ENCODE data around the gene ZNF41.

DNA sequence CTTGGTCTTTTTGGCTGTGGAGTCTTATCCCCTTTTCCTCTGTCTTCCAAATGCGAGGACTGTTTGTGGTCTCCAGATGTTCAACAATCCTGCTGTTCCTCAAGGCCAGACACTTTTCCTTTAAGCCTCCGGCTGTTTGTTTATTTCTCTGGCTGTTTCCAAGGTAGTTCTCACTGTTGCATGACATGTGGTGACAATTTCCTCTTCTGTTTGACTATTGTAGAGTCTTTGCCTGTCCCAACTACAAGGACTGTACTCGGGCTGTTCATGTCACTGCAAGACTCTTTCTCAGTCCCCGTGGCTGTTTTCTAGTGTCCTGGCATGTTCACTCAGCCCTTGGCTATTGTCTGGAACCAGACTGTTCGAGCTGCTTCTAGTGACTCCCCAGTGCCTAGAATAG lies 62.1 kb downstream of the ZNF41 start:
- TF ChIP-seq, protein P1, sequence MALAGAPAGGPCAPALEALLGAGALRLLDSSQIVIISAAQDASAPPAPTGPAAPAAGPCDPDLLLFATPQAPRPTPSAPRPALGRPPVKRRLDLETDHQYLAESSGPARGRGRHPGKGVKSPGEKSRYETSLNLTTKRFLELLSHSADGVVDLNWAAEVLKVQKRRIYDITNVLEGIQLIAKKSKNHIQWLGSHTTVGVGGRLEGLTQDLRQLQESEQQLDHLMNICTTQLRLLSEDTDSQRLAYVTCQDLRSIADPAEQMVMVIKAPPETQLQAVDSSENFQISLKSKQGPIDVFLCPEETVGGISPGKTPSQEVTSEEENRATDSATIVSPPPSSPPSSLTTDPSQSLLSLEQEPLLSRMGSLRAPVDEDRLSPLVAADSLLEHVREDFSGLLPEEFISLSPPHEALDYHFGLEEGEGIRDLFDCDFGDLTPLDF (CRISPR knock-in tag; IDR thresholded peaks at IDR 0.05) = no peak
- no peak for TF ChIP-seq KAT2B (IDR thresholded peaks at IDR 0.05; ENCODE audit: borderline replicate concordance, low read depth, low read length)
- TF ChIP-seq ZNF570 (CRISPR knock-in tag; IDR thresholded peaks at IDR 0.05; ENCODE audit: borderline replicate concordance) = no peak
- TF ChIP-seq FOXJ3 (CRISPR knock-in tag; IDR thresholded peaks at IDR 0.05; ENCODE audit: borderline replicate concordance) = no peak
- no peak for TF ChIP-seq RBFOX2 (IDR thresholded peaks at IDR 0.05; ENCODE audit: low read depth, low read length)
- TF ChIP-seq HNF4G (IDR thresholded peaks at IDR 0.05; ENCODE audit: borderline replicate concordance, low read depth, low read length) = no peak
- TF ChIP-seq HNF4G (CRISPR knock-in tag; IDR thresholded peaks at IDR 0.05; ENCODE audit: borderline replicate concordance, low read depth) = no peak
- no peak for TF ChIP-seq GTF3A (CRISPR knock-in tag; conservative IDR thresholded peaks at IDR 0.05)
- TF ChIP-seq TBX3 (IDR thresholded peaks at IDR 0.05; ENCODE audit: borderline replicate concordance) = no peak
- TF ChIP-seq, protein P2, sequence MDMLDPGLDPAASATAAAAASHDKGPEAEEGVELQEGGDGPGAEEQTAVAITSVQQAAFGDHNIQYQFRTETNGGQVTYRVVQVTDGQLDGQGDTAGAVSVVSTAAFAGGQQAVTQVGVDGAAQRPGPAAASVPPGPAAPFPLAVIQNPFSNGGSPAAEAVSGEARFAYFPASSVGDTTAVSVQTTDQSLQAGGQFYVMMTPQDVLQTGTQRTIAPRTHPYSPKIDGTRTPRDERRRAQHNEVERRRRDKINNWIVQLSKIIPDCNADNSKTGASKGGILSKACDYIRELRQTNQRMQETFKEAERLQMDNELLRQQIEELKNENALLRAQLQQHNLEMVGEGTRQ (IDR thresholded peaks at IDR 0.05; ENCODE audit: low read depth, low read length) = no peak
- TF ChIP-seq, protein P2 (CRISPR knock-in tag; IDR thresholded peaks at IDR 0.05; ENCODE audit: borderline replicate concordance) = no peak
- no peak for TF ChIP-seq RAD21 (CRISPR knock-in tag; IDR thresholded peaks at IDR 0.05)
- TF ChIP-seq, protein P3, sequence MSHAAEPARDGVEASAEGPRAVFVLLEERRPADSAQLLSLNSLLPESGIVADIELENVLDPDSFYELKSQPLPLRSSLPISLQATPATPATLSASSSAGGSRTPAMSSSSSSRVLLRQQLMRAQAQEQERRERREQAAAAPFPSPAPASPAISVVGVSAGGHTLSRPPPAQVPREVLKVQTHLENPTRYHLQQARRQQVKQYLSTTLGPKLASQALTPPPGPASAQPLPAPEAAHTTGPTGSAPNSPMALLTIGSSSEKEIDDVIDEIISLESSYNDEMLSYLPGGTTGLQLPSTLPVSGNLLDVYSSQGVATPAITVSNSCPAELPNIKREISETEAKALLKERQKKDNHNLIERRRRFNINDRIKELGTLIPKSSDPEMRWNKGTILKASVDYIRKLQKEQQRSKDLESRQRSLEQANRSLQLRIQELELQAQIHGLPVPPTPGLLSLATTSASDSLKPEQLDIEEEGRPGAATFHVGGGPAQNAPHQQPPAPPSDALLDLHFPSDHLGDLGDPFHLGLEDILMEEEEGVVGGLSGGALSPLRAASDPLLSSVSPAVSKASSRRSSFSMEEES (CRISPR knock-in tag; IDR thresholded peaks at IDR 0.05) = no peak
